GM19463 (cell line): ENCODE measurements around the gene GSE1.
A peak's percentile ranks its signal among the peaks of the same experiment; 100 is the strongest.

Source experiments
- ATAC-seq: cut with Tn5 transposase; IDR thresholded peaks from one replicate; pipeline ENCODE4 v1.9.1; 2021; ENCODE audit warnings: mild to moderate bottlenecking, moderate library complexity; ENCODE audit not compliant: unreplicated experiment

GSE1 gene

DNA sequence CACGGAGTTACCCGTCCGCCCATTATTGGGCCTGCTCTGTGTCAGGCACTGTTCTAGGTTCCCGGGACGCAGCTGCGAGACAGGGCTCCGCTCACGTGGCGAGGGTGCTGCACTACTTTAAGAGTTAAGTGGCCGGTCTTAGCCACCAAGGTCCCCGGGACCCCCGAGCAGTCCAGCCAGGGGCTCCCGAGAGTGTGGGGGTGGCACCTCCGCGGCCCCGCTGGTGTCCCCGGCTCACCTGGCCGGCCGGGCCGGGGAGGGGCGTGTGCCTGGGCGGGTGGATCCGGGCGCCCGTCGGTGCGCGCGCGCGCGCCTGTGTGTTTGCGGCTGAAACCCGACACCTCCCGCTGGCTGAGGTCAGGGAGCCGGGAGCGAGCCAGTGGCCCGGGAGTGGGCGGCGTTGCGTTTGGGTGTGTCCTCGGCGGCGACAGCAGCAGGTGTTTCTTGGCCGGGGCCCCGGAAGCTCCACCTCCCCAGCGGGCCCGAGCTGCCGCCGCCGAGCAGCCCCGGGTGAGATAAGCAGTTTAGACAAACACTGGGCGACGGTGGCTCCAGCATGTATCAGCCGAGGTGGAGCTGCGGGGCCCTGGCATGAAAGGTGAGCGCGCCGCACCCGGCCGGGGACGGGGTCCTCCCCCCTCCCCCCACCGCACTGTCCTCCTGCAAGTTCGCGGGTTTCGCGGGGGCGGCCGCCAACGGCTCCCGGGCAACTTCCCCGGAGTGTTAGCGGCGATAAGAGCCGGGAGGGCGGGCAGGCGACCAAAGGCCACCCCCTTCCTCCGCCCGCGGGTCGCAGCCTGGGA, at the start of gene GSE1:
Gene GSE1 (plus strand): TSS at position 522 of the 803 bp plus-strand sequence. CDS start 70 bp downstream, at position 592.
- peak; percentile 39 for ATAC-seq

DNA sequence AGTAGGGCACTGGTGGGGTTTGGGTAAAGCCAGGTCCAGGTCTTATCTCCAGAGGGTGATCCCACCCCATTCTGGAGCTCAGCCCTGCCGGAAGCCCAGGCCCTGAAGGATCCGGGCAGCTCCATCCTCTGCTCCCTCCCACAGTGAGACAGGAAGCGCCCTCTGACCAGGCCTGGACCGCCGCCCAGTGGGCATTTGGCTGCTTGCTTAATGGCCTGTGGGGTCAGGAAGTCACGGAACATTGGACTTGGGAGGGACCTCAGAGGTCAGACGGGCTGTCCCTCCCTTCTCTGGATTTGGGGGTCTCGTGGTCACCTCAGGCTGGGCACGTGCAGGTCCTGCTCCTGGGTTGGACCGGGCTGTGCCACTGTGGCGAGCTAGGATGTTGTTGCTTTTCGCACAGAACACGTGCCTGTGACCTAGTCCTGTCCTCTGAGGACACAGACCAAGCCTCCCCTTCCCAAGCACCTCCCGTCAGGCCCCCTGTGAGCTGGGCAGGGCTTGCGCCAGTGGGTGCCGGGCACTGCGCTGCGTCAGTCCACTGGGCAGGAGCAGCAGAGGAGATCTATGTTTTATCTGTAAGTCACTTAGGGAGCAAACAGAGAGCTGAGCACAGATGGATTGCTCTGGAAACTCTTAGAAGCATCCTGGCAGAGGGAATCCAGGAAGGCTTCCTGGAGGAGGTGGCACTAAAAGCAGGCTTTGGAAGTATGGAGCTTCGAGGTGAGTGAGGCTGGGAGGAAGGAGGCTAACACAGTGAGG, 49.4 kb upstream of the GSE1 start:
- no peak for ATAC-seq

DNA sequence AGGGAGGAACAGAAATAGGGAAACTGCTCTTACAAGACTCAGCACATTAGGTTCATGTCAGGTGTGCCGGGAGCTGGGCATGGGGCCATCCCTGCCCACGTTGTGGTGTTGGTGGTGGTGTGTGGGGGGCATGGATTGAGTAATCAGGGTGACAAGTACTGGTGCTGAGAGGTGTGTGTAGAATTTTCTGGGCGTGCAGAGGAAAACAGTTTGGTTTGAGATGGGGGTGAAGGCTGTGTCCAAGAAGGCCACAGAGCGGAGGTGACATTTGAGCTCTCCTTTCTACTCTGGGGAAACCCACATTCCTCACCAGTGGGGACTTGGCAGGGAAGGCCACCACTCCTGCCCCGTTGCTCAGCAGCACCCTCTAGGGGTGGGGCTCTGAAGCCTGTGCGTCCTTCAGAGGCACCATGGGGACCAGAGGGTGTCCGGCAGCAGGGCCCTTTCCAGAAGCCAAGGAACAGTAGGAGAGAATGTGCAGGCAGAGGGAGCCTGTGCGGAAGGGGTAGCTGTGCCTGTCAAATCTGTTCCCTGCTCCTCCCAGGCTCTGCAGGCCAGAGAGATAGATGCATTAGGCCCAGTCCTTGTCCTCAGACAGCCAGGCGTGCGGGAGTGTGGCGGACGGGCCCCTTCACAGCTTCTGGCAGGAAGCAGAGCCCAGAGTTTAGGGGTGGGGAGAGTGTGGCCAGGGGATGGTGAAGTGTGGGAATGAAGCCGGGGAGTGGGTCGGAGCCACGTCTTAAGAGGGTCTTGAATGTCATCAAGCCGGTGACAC, 48.7 kb upstream of the GSE1 start:
- ATAC-seq = no peak

DNA sequence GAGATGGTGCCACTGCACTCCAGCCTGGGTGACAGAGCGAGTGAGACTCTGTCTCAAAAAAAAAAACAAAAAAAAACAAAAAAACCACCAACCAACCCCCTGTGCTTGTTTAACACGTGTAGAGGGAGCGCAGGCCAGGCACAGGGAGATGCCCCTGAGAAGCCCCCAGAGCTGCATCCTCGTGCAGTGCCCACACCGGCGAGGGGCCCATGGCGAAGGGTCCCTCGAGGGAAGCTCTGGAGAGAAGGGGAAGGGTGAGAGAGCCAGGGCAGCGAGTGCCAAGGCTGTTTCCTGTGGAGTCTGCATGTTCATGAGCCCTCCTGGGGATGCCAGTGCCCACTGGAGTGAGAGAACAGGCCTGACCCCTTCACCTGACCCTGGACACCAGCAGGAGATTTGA, 47.8 kb upstream of the GSE1 start:
- no peak for ATAC-seq

DNA sequence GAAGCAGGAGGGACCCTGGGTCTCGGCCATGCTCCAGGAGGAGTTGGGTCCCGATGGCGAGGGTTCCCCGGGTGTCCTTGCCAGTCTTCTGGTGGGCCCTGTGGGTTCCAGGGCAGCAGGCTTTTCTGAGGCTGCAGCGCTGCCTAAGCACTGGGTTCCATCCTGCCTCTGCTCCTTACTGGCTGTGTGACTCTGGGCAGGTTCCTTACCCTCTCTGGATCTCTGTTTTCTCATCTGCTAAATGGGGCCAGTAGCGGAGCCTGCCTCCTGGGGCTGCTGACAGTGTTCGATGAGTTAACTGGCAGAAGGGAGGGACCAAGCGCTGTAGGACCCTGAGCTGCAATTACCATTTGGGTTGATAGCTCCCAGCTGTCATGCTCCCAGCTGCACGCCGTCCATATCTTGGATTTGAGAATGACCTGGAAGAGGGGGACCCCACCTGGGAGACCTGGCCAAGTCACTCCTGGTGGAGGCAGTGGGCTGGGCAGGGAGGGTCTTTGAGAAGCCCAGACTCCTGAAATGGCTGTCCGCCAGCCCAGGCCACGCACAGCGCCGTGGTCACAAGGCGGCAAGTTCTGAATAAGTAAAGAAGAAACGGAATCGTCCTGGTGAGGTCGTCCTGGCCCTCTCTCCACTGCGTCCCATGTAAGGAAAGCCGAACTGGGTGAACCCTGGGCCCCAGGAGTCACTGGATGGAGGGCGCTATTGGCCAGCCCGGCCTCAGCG, 47.2 kb upstream of the GSE1 start:
- no peak for ATAC-seq

DNA sequence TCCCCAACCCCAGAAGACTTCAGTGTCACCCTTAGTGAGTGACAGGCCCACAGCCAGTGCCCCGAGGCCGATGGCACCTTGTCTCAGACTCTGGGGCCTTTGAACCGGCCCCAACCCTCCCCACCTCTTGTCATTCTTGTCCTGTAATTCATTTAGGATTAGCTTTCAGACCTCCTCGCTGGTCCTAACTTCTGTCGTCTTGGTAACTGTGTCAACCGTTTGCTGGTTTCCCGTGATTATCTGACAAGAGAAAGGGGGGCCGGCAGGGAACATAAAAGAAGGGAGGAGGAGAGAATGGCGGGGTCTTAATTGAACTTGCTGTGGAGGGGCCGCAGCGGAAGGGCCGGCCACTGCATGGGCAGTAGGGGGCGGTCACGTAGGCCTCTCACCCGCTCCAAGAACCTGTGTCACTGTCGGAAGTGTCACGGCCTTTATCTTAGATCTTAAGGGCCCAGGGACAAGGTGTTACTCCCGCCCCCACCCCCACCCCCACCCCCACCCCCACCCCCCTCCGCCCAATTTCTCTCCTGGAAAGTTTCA, 46.5 kb upstream of the GSE1 start:
- ATAC-seq = no peak

DNA sequence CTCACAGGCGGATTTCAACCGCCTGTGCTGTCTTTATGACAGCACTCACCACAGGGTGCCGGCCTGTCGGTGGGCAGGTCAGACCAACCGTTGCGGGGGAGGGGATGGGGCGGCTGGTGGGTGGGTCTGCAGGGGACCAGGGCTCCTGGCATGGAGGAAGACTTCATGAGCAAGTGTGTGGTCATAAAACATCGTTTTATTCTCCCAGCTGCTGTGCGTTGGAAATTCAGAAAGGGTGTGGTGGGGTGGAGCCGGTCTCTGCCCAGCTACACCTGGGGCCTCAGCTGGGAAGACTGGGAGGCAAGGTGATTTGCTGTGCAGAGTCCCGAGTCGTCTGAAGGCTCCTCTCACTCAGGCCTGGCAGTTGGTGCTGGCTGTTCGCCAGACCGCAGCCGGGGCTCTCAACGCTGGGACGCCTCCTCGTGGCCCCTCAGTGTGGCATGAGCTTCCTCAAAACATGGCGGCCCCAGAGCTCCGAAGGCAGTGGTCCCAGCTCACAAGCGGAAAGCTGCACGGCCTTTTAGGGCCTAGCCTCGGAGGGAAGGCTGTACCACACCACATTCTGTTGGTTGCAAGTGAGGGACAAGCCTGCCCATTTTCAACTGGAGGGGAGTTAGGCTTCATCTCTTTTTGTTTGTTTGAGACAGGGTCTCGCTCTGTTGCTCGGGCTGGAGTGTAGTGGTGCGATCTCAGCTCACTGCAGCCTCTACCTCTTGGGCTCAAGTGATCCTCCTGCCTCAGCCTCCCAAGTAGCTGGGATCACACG, 45.8 kb upstream of the GSE1 start:
- no peak for ATAC-seq

DNA sequence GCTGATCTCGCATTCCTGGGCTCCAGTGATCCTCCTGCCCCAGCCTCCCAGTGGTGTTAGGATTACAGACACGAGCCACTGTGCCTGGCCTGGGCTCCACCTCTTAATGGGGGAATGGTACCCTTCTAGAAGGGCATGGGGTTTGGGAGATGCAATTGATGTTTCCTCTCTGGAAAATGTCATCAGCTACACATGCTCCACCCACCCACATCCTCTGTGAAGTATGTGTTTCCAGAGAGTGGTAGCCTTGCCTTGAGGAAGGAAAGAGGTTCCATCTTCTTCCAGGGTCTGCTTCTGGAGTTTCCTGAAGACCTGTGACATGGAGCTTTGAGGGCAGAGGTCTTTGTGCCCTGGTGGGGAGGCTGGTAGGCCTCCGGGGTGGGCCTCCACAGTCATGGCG, 45.2 kb upstream of the GSE1 start:
- ATAC-seq = no peak

DNA sequence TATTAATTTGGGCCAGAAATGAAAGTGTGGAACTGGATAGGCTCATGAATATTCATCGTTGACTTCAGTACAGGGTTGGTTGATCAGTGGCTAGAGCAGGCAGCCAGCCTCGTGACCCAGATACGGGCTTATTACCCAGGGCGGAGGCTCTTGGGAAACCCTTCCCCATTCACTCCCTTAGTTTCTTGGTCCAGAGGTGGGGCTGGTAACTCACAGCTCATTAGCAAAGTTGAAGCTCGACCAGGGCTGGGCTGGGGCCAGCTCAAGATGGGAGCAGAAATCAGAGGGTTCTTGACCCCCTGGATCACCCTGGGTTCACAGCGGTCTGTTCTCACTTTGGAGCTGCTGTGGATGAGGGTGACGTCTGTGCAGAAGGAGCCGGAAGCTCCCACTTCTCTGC, 44.6 kb upstream of the GSE1 start:
- no peak for ATAC-seq

DNA sequence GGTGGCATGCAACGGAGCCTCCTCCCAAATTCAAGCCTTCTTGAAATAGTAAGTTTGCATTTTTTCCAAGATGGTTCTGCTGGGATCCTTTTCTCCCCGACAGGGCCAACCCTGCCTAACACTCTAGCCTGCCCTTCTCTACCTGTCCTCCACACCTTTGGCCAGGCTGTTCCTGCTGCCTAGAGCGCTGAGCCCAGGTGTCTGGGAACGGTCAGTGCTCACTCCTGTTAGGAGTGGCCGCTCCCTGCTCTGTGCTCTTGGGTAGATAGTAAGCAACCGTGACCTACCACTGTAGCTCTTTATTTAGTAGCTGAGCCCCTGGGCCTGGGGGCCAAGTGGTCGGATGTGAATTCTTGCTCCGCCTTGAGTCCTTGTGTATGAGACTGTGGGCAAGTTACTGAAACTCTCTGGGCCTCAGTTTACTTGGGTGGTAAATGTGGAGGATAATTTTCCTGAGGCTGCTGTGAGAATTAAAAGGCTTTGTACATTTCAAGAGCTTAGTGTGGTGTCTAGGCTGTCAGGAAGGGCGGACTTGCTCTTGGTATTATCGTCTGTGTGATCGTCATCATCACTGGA, 44.0 kb upstream of the GSE1 start:
- no peak for ATAC-seq

DNA sequence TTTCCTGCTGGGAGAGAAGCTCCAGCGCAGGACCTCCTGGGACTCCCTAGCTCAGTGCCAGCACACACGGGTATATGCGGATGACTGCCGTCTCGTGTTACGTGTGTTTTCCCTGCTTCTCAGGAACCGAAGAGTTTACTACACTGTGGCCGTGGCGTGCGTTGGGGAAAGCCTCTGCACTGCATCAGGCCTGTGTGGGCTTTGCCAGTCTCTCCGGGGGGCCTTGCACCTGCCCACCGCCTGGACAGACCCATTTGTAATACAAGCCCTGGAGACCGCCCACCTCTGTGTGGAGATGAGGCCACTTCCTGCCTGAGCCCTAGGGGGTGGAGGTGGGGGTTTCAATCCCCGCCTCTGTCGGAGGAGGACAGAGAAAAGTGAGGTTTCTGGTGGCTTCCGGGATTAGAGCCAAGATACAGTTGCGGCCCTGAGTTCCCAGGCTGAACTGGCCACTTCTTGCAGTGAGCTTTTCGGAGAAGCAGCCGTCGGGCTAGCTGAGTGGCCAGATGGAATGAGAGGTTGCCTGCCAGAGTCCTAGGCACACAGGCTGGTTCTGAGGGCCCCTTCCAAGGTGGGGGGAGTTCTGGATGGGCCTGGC, 43.4 kb upstream of the GSE1 start:
- peak; percentile 60 for ATAC-seq

DNA sequence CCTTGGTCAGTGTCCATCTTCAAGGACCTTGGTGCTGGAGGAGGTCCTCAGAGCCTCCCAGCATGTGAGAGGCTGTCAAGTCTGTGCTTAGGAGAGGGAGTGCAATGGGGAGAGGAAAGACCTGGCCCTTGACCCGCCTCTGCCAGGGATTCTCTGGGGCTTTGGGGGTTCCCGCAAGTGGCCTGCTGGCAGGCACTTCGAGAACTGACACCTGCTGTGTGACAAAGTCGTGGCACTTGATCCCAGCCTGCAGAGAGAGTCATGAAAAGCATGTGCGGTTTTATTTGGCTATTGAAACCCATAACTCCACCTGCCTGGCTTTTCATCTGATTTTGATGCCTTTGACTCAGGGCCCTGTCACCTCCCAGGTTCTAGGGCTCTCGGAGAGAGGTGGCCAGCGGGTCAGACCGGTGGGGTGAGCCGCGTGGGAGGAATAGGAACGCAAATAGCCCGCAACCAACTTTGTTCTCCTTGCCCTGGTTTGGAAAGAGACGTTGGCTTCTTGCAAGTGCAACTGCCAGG, 42.8 kb upstream of the GSE1 start:
- peak; percentile 31 for ATAC-seq

DNA sequence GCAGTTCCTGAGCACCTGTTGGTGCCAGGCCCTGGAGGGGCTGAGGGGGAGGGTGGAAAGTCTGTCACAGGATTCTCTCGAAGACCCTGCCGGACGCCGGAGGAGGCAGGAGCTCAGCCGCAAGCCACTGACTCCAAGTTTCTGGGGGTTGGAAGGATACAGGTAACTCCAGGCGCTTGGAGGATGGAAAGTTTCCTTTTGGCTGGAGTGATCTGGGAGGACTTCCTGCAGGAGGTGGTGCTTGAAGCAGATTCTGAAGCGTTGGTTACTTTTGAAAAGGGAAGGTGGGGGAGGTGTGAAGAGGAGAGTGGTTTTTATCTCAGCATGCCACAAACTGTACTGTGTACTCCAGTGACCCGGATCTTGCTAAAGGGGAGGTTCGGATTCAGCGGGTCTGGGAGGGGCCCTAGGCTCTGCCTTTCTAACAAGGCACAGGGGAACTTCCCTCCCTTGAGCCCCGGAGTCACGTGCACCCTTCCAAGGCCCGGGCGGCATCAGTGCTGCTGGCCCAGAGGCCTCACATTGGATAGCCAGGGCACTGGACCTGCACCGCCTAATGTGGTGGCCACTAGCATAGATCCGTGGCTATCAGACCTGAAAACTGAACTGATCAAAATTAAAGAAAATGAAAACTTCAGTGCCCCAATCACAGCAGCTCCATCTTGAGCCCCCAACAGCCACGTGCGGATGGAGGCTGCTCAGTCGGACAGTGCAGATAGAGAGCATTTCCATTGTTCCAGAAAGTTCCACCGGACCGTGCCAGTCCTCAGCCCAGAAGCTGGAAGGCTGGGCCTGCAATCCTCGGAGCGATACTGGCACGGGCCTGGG, 42.2 kb upstream of the GSE1 start:
- ATAC-seq = peak; percentile 45

DNA sequence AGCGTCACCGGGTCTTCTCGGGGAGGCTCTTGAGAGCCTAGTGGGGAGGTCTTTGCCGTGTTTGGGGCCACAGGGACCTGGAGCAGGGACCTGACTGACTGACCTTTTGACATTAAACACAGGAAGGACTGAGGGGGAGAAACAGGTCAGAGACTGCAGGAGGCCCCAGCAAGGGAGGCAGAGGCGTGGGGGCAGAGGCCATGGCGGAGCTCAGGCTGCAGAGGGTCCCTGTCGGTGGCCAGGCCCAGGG, 41.6 kb upstream of the GSE1 start:
- no peak for ATAC-seq

DNA sequence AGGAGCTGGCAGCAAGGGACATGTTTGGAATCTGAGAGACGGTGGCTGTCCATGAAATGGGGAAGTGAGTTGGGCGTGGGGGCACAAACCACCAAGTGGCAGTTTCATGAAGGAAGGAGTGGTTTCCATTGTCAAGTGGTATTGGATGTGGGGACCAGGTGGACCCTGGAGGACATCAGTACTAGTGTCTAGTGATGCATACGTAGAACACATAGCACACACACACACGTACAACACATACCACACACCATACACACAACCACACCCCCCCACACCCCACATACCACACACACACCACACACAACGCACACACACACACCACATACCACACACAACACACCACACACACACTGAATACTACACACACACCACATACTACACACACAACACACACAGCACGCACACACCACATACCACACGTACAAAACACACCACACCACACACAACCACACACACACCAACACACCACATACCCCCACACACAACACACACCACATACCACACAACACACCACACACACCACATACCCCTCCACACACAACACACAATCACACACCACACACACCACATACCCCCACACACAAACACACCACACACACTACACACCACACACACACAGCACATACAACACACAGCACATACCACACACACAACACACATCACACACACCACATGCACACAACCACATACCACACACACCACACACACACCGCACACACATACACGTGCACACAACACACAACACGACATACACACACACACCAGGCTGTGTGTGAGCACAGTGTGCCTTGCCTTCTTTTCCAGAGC, 41.1 kb upstream of the GSE1 start:
- no peak for ATAC-seq

DNA sequence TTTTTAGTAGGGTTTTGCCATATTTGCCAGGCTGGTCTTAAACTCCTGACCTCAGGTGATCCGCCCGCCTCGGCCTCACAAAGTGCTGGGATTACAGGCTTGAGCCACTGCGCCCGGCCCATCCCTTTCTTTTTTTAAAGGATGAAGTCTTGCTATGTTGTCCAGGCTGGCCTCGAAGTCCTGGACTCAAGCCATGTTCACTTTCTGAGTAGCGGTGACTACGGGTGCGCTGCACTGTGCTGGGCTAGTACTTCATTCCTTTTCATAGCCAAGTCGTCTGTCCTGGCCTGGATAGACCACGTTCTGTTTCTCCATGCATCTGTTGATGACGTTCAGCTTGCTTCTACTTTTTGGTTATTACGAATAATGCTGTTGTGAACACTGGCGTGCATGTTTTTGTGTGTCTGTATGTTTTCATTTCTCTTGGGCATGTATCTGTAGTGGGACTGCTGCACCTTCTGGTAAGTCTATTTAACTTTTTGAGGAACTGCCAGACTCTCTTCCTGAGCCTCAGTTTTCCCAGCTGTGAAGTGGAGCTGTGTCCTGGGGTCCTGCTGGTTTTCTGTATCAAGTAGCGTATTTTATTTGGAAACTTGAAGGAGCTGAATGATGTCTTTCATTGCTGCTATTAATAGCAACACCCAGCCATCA, 40.0 kb upstream of the GSE1 start:
- no peak for ATAC-seq
